Type B pancreatic cell (in vitro differentiated cells): ENCODE data around the gene RABGEF1. TPM values are rescaled to one million over a fixed set of nuclear protein-coding genes. Genes with fewer than 3 reads are reported as not detected.
"Not testable (repeated sequence)": the region's sequence is repeated elsewhere in the genome, so short reads cannot be mapped to it uniquely, and the experiment has no call there.

Source experiments
- DNase-seq: peaks from one replicate; pipeline ENCODE4 v3.0.0; 2021; ENCODE audit warnings: mixed read lengths; ENCODE audit not compliant: unreplicated experiment; ENCODE audit errors: extremely low spot score
- H3K27ac Mint-ChIP-seq: 2 replicates; pipeline ENCODE4 v1.8.0; 2021; ENCODE audit warnings: mild to moderate bottlenecking, mixed read lengths
- H3K27me3 Mint-ChIP-seq: 2 replicates; pipeline ENCODE4 v1.8.0; 2021; ENCODE audit warnings: mixed read lengths
- H3K36me3 Mint-ChIP-seq: 2 replicates; pipeline ENCODE4 v1.8.0; 2021; ENCODE audit warnings: mixed read lengths
- H3K4me1 Mint-ChIP-seq: one replicate; pipeline ENCODE4 v1.8.0; 2021; ENCODE audit warnings: mixed read lengths; ENCODE audit not compliant: unreplicated experiment
- H3K4me3 Mint-ChIP-seq: 2 replicates; pipeline ENCODE4 v1.8.0; 2021; ENCODE audit warnings: mild to moderate bottlenecking, mixed read lengths
- H3K9me3 Mint-ChIP-seq: 2 replicates; pipeline ENCODE4 v1.8.0; 2021; ENCODE audit warnings: mixed read lengths
- total RNA-seq: library from RNA; stranded (reverse); gene quantifications from 2 replicates; pipeline ENCODE4 v1.2.1, GENCODE V29; 2021; ENCODE audit warnings: low replicate concordance
- TF ChIP-seq, protein P1 (sequence below): fragments of 200-600 bp; sonication (generic); conservative IDR thresholded peaks from 2 replicates; pipeline ENCODE4 v1.5.0; 2021; ENCODE audit warnings: antibody characterized with exemption, mild to moderate bottlenecking

Gene RABGEF1
- total RNA-seq, 1 donor from 2014 or later = 19.6 TPM

- DNase-seq = not testable (repeated sequence)
Measured at GRCh38 chr7:66764905-66765304, 24.4 kb downstream of the RABGEF1 start.

GRCh38 chr7:66765322-66766025, 24.9 kb downstream of the RABGEF1 start:
- H3K4me1 Mint-ChIP-seq = peaks cover 20% of the 10 kb centered on the region
- H3K36me3 Mint-ChIP-seq = peaks cover 12% of the 10 kb centered on the region
- DNase-seq, H3K27me3 Mint-ChIP-seq, H3K9me3 Mint-ChIP-seq, H3K4me3 Mint-ChIP-seq, H3K27ac Mint-ChIP-seq: not testable (repeated sequence)

More at GRCh38 chr7:66764905-66765304, 24.4 kb downstream of the RABGEF1 start:
- not testable (repeated sequence) for H3K4me3 Mint-ChIP-seq, H3K36me3 Mint-ChIP-seq, H3K27ac Mint-ChIP-seq, H3K27me3 Mint-ChIP-seq, H3K9me3 Mint-ChIP-seq
- H3K4me1 Mint-ChIP-seq = peaks cover 17% of the 10 kb centered on the region

- TF ChIP-seq, protein P1, sequence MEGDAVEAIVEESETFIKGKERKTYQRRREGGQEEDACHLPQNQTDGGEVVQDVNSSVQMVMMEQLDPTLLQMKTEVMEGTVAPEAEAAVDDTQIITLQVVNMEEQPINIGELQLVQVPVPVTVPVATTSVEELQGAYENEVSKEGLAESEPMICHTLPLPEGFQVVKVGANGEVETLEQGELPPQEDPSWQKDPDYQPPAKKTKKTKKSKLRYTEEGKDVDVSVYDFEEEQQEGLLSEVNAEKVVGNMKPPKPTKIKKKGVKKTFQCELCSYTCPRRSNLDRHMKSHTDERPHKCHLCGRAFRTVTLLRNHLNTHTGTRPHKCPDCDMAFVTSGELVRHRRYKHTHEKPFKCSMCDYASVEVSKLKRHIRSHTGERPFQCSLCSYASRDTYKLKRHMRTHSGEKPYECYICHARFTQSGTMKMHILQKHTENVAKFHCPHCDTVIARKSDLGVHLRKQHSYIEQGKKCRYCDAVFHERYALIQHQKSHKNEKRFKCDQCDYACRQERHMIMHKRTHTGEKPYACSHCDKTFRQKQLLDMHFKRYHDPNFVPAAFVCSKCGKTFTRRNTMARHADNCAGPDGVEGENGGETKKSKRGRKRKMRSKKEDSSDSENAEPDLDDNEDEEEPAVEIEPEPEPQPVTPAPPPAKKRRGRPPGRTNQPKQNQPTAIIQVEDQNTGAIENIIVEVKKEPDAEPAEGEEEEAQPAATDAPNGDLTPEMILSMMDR = no peak
- no peak overlapping the region for H3K27ac Mint-ChIP-seq
Measured at GRCh38 chr7:66766041-66766440, 25.5 kb downstream of the RABGEF1 start.

DNA sequence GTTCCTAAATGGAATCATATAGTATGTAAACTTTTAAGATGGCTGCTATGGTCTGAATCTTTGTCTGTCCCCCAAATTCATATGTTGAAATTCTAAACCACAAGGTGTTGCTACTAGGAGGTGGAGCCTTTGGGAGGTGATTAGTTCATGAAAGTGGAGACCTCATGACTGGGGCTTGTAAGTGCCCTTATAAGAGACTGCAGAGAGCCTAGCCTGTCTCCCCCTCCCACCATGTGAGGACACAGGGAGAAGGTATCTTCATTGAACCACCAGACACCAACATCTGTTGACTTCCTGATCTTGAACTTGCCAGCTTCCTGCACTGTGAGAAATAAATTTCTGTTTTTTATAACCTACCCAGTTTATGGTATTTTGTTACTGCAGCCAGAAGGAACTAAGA, 27.0 kb downstream of the RABGEF1 start:
- peaks cover 16% of the 10 kb centered on the region for H3K36me3 Mint-ChIP-seq
- H3K27ac Mint-ChIP-seq = peak overlapping the region; percentile 2
- H3K4me3 Mint-ChIP-seq, DNase-seq, H3K27me3 Mint-ChIP-seq, H3K9me3 Mint-ChIP-seq: not testable (repeated sequence)
- peaks cover 27% of the 10 kb centered on the region for H3K4me1 Mint-ChIP-seq

More at GRCh38 chr7:66766041-66766440, 25.5 kb downstream of the RABGEF1 start:
- Mint-ChIP-seq H3K36me3 (peaks cover 16% of the 10 kb centered on the region), H3K4me3 (no peak overlapping the region), H3K27me3 (no peaks in the 10 kb centered on the region), H3K4me1 (peaks cover 20% of the 10 kb centered on the region), H3K9me3 (peaks cover 5% of the 10 kb centered on the region)
- DNase-seq = no peak

- Mint-ChIP-seq H3K9me3 (no peaks in the 10 kb centered on the region), H3K4me3 (no peak overlapping the region), H3K4me1 (peaks cover 27% of the 10 kb centered on the region)
Measured at GRCh38 chr7:66768865-66769832, 28.6 kb downstream of the RABGEF1 start.

GRCh38 chr7:66769833-66770512, 29.4 kb downstream of the RABGEF1 start:
- Mint-ChIP-seq H3K36me3 (peaks cover 14% of the 10 kb centered on the region), H3K9me3 (no peaks in the 10 kb centered on the region), H3K4me1 (peaks cover 27% of the 10 kb centered on the region), H3K27me3 (no peaks in the 10 kb centered on the region), H3K27ac (no peak overlapping the region), H3K4me3 (no peak overlapping the region)
- TF ChIP-seq, protein P1 = no peak
- DNase-seq = no peak

More at GRCh38 chr7:66768865-66769832, 28.6 kb downstream of the RABGEF1 start:
- Mint-ChIP-seq H3K36me3 (peaks cover 14% of the 10 kb centered on the region), H3K27ac (no peak overlapping the region), H3K27me3 (no peaks in the 10 kb centered on the region)
- TF ChIP-seq, protein P1 = no peak
- DNase-seq = no peak
